Brain microvascular endothelial cell (primary cell): ENCODE measurements around the gene MEIOC.
"Not testable (repeated sequence)": the region's sequence is repeated elsewhere in the genome, so short reads cannot be mapped to it uniquely, and the experiment has no call there.

Experiments
- DNase-seq: peaks from one replicate; pipeline ENCODE4 v3.0.0-alpha.2; 2020
- H3K27ac ChIP-seq: fragments of 250-450 bp; sonication (Bioruptor Pico); 2 replicates; pipeline ENCODE4 v1.5.1; 2020; ENCODE audit warnings: mild to moderate bottlenecking, moderate library complexity
- H3K27me3 ChIP-seq: fragments of 250-450 bp; sonication (Bioruptor Pico); replicated peaks from 2 replicates; pipeline ENCODE4 v1.5.1; 2020; ENCODE audit warnings: mild to moderate bottlenecking
- H3K36me3 ChIP-seq: fragments of 250-450 bp; sonication (Bioruptor Pico); replicated peaks from 2 replicates; pipeline ENCODE4 v1.5.1; 2020; ENCODE audit warnings: mild to moderate bottlenecking
- H3K4me3 ChIP-seq: 2 replicates; pipeline ENCODE4 v1.5.1; 2011; ENCODE audit warnings: low read depth, mild to moderate bottlenecking, control low read depth, low read length, moderate library complexity
- in situ Hi-C: cut with HindIII; loops from 2 replicates; pipeline ENCODE4 v1.10.0; 2017; ENCODE audit warnings: low sequenced_read_pairs, low pct_ligation_motif_present
- TF ChIP-seq, protein P1 (sequence below): IDR thresholded peaks from 2 replicates; pipeline ENCODE4 v1.5.1; 2011; ENCODE audit warnings: low read depth, mild to moderate bottlenecking, moderate library complexity, low read length, control low read depth, inconsistent platforms; ENCODE audit errors: missing control alignments

The MEIOC gene

GRCh38 chr17:44693609-44694008 lies 37.3 kb downstream of the MEIOC start:
- no peak for DNase-seq
- Histone ChIP-seq H3K27ac (no peak overlapping the region), H3K27me3 (no peaks in the 10 kb centered on the region), H3K36me3 (no peaks in the 10 kb centered on the region), H3K4me3 (no peak overlapping the region)
- TF ChIP-seq, protein P1, sequence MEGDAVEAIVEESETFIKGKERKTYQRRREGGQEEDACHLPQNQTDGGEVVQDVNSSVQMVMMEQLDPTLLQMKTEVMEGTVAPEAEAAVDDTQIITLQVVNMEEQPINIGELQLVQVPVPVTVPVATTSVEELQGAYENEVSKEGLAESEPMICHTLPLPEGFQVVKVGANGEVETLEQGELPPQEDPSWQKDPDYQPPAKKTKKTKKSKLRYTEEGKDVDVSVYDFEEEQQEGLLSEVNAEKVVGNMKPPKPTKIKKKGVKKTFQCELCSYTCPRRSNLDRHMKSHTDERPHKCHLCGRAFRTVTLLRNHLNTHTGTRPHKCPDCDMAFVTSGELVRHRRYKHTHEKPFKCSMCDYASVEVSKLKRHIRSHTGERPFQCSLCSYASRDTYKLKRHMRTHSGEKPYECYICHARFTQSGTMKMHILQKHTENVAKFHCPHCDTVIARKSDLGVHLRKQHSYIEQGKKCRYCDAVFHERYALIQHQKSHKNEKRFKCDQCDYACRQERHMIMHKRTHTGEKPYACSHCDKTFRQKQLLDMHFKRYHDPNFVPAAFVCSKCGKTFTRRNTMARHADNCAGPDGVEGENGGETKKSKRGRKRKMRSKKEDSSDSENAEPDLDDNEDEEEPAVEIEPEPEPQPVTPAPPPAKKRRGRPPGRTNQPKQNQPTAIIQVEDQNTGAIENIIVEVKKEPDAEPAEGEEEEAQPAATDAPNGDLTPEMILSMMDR: no peak
- in situ Hi-C loops: no loop called here

GRCh38 chr17:44700288-44700687 lies 44.0 kb downstream of the MEIOC start:
- in situ Hi-C loops, H3K27me3 ChIP-seq, H3K27ac ChIP-seq, H3K36me3 ChIP-seq, H3K4me3 ChIP-seq, DNase-seq: not testable (repeated sequence)

GRCh38 chr17:44707755-44708400 lies 51.6 kb downstream of the MEIOC start:
- H3K36me3 ChIP-seq: no peaks in the 10 kb centered on the region
- in situ Hi-C loops: no loop called here
- TF ChIP-seq, protein P1: no peak
- no peak for DNase-seq
- no peaks in the 10 kb centered on the region for H3K27me3 ChIP-seq
- peak overlapping the region; percentile 48 for H3K27ac ChIP-seq
- peak overlapping the region; percentile 96 for H3K4me3 ChIP-seq

GRCh38 chr17:44708401-44709263 lies 52.4 kb downstream of the MEIOC start, which contains the start of gene DBF4B:
Gene DBF4B, plus strand, starts transcription at chr17:44708665. Its CDS starts 156 bp downstream, at chr17:44708821.
- DNase-seq: peak; percentile 95
- in situ Hi-C loops: no loop called here
- Histone ChIP-seq H3K27me3 (no peaks in the 10 kb centered on the region), H3K4me3 (peak within 1 kb of the TSS; percentile 96), H3K36me3 (no peaks in the 10 kb centered on the region), H3K27ac (peak within 1 kb of the TSS; percentile 48)
- TF ChIP-seq, protein P1: no peak

- in situ Hi-C loops: no loop called here
- TF ChIP-seq, protein P1: no peak
- Histone ChIP-seq H3K4me3 (no peak overlapping the region), H3K36me3 (no peaks in the 10 kb centered on the region), H3K27ac (no peak overlapping the region), H3K27me3 (no peaks in the 10 kb centered on the region)
- DNase-seq: no peak
Observed at GRCh38 chr17:44719444-44719843, 63.2 kb downstream of the MEIOC start.

- Histone ChIP-seq H3K36me3 (no peaks in the 10 kb centered on the region), H3K27me3 (no peaks in the 10 kb centered on the region), H3K4me3 (no peak overlapping the region), H3K27ac (no peak overlapping the region)
- DNase-seq: no peak
- TF ChIP-seq, protein P1: no peak
- in situ Hi-C loops: no loop called here
Observed at GRCh38 chr17:44722254-44722653, 66.0 kb downstream of the MEIOC start.
